ENCODE data around the gene SORT1.

GRCh38 chr1:109306832-109307273 lies 90.9 kb downstream of the SORT1 start, which contains the start of gene MYBPHL:
- TF ChIP-seq POLR2A (IDR thresholded peaks at IDR 0.05) (no peak), CTCF (IDR thresholded peaks at IDR 0.05) (no peak), POLR2AphosphoS5 (IDR thresholded peaks at IDR 0.05) (no peak)

All from upper lobe of left lung (tissue), 4 donors.